GM20431 (cell line): ENCODE data around the gene CSE1L.

Experiments used
- in situ Hi-C: fragments of 300-500 bp; cut with MseI, MboI; formaldehyde crosslinking; loops from one replicate; pipeline ENCODE4 v1.15.0; 2020; ENCODE audit warnings: low sequenced_read_pairs; ENCODE audit not compliant: unreplicated experiment

Gene CSE1L

GRCh38 chr20:49115564-49115963 lies 69.5 kb downstream of the CSE1L start:
- in situ Hi-C loops, result no loop called here

- in situ Hi-C loops, result no loop called here
Measured at GRCh38 chr20:49118307-49118706, 72.2 kb downstream of the CSE1L start.

- in situ Hi-C loops, result no loop called here
Measured at GRCh38 chr20:49119988-49120387, 73.9 kb downstream of the CSE1L start.

GRCh38 chr20:49122920-49123319 lies 76.8 kb downstream of the CSE1L start:
- in situ Hi-C loops, result no loop called here

GRCh38 chr20:49123982-49124381 lies 77.9 kb downstream of the CSE1L start:
- in situ Hi-C loops, result no loop called here

- in situ Hi-C loops, result loop anchor here (10.0 kb wide), 1 partner anchor 82 kb away; the partner anchor contains the start of gene DDX27
Measured at GRCh38 chr20:49132995-49133478, 86.9 kb downstream of the CSE1L start.

GRCh38 chr20:49133571-49133970 lies 87.5 kb downstream of the CSE1L start:
- in situ Hi-C loops, result loop anchor here (10.0 kb wide), 1 partner anchor 81 kb away; the partner anchor contains the start of gene DDX27

GRCh38 chr20:49134797-49135196 lies 88.7 kb downstream of the CSE1L start:
- in situ Hi-C loops, result loop anchor here (10.0 kb wide), 1 partner anchor 80 kb away; the partner anchor contains the start of gene DDX27

GRCh38 chr20:49136817-49137571 lies 90.9 kb downstream of the CSE1L start:
- in situ Hi-C loops, result loop anchor here (10.0 kb wide), 1 partner anchor 78 kb away; the partner anchor contains the start of gene DDX27

- in situ Hi-C loops, result loop anchor here (10.0 kb wide), 1 partner anchor 76 kb away; the partner anchor contains the start of gene DDX27
Measured at GRCh38 chr20:49138431-49138830, 92.3 kb downstream of the CSE1L start.

GRCh38 chr20:49140411-49140810 lies 94.3 kb downstream of the CSE1L start:
- in situ Hi-C loops, result no loop called here

- in situ Hi-C loops, result no loop called here
Measured at GRCh38 chr20:49140834-49141233, 94.7 kb downstream of the CSE1L start.
